NCI-H526 (cell line): ENCODE results near the gene OR10W1.
A peak's percentile ranks its signal among the peaks of the same experiment; 100 is the strongest.

Experiments used
- DNase-seq, 2 experiments: peaks; one replicate each; lab custom pipeline; 2025; lab: John Stamatoyannopoulos, UW

The OR10W1 gene, protein sequence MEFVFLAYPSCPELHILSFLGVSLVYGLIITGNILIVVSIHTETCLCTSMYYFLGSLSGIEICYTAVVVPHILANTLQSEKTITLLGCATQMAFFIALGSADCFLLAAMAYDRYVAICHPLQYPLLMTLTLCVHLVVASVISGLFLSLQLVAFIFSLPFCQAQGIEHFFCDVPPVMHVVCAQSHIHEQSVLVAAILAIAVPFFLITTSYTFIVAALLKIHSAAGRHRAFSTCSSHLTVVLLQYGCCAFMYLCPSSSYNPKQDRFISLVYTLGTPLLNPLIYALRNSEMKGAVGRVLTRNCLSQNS

DNA sequence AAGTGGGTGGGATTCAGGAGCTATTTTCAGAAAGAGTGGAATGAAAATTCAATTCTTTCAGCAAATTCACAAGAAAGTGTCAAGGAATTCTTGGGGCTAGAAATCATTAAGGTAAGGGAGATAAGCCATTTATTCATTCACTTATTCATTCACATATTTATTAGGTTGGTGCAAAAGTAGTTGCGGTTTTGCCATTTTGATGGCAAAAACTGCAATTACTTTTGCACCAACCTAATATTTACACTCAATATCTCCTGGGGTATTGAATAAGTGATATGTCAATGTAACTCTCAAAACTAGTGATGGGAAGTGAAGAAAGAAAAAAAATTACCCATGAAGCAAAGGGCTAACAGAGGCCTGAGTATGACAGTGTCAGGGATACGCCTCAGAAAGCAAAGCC, at the start of gene OR10W1:
OR10W1 (minus strand) TSS at position 119 of the 400 bp plus-strand sequence. CDS start 402 bp downstream, outside the sequence.
- DNase-seq: no peak

DNA sequence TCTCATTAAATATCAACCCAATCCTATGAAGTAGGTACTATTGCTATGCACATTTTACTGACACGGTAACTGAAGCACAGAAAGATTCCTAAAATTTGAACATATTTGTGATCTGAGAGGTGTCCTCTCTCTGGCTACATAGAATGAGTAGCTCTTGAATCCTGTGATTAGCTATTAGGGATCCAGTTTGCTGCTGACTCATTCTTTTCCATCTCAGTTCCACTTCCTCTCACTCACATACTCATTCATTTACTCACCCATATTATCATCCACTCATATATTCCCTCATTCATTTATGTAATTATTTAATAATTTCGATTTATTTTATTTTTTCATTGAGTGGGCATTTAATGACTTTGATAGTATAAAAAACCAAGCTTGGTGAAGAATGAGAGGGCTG, 48.1 kb upstream of the OR10W1 start:
- no peak for DNase-seq

DNA sequence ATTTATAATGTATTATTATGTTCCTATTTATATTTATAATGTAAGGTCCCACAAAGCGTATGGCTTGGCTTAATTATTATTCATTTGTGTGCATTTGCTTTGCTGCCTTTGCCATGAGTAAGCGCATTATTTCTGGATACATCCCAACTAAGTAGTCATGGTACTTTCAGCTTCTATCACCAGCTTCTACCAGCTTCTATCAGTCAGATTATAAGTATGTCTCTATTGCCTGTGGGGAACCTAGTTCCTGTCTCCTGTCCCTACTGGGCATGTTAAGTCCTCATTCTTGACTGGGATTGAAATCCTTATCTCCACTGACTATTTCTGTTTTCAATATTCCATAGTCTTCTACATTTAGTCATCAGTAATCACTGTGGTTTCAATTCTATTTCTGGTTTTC, 33.5 kb upstream of the OR10W1 start:
- DNase-seq: no peak

DNA sequence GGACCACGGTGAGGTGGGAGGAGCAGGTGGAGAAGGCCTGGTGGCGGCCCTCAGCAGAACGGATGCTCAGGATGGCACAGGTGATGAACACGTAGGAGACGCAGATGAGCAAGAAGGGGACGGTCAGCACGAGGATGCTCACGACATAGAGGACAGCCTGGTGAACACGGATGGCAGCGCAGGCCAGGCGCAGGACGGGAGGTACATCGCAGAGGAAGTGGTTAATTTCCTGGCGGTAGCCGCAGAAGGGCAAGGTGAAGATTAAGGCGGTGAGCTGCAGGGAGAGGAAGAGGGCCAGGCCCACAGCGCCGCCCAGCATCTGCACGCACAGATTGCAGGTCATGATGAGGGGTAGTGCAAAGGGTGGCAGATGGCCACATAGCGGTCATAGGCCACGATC, 24.0 kb upstream of the OR10W1 start:
- DNase-seq: no peak

DNA sequence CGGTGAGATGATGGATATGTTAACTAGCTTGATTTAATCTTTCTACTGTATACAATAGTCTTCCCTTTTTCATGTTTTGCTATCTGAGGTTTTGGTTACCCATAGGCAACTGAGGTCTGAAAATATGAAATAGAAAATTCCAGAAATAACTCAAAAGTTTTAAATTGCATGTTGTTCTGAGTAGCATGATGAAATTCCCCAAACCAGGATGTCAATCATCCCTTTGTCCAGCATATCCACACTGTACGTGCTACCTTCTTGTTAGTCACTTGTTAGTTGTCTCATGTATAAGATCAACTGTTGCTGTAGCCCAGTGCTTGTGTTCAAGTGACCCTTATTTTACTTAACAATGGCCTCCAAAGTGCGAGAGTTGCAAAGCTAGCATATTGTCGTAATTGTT, 21.2 kb upstream of the OR10W1 start:
- no peak for DNase-seq

DNA sequence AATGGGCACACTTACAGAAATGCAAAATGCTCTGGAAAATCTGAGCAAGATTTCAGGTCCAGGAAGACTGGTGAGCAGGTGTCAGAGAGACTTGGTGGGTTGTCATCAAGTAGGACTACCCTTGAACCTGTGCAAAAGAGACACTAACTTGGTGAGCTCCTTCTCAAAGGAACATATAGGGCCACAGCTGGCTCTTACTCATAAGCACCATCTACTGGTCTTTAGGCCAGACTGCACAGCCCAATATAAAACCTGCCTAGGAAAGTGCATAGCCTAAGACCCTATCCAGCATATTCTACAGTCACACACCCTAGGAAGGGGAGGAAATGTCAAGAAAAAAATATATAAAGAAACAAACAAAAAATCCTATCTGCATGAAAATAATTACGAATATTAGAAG, 18.2 kb upstream of the OR10W1 start:
- peak; percentile 29 to 69 for DNase-seq

DNA sequence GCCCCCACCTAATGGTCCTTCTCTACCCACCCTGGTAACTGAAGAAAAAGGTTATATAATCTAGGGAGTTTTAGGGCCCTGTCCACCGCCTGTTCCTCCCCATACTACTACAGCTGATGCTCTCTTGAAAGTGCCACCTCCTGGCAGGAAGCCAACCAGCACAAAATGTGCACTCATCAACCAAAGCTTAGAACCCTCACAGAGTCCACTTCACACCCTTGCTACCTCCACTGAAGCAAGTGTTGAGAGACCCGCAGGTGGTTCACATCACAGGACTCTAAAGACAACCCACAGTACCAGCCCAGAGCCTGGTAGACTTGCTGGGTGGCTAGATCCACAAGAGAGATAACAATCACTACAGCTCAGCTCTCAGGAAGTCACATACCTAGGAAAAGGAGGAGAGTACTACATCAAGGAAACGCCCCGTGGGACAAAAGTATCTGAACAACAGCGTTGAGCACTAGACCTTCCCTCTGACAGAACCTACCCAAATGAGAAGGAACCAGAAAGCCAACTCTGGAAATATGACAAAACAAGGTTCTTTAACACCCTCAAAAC, 17.5 kb upstream of the OR10W1 start:
- no peak for DNase-seq

DNA sequence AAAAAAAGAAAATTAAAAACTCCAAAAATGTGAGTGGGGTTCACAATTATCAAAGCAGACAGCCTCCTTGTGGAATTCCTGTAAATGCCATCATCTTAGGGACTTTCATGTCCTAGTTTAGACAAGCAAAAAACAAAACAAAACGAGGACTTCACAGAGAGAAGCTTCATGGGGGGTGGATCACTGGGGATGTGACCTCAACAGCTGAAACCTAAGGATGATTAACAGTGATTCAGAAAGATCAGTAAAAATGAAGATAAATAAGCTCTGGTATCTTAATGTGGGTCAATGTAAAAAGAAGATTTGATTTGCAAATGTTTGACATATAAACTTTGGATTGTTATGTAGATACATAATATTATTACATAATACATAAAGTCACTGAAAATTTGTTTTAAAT, 8.1 kb upstream of the OR10W1 start:
- DNase-seq: no peak

DNA sequence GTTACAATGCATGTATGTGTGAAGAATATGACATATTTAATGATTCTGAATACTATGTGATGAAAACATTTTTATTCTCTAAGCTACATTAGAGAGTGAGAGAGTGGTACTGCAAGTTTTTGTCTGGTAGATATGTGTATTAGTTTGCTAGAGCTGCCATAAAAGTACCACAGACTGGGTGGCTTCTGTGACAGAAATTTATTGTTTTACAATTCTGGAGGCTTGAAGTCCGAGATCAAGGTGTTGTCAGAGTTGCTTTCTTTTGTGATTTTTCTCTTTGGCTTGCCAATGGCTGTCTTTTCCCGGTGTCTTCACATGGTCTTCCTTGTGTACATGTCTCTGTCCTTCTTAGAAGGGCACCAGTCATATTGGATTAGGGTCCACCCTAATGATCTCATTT, 6.9 kb upstream of the OR10W1 start:
- DNase-seq: no peak

DNA sequence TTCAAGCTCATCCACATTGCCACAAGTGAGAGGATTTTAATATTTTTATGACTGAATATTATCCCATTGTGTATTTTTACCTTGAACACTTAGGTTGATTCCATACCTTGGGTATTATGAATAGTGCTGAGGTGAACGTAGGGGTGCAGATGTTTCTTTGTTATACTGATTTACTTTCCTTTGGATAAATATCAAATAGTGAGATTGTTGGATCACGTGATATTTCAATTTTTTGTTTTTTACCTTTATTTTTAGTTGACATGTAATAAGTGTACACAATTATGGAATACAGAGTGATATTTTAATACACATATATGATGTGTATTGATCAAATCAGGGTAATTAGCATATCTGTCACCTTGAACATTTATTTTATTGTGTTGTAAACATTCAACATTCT, 8.1 kb downstream of the OR10W1 start:
- no peak for DNase-seq

DNA sequence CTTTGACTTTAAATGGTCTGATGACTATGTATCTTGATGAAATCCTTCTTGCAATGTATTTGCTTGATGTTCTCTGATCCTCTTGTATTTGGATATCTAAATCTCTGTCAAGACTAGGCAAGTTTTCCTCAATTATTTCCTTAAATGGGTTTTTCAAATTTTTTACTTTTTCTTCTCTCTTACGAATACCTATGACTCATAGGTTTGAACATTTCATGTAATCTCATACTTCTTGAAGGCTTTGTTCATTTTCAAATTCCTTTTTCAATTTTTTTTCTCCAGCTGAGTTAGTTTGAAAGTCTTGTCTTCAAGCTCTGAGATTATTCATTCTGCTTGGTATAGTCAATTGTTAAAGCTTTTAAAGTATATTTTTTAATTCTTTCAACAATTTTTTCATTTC, 13.1 kb downstream of the OR10W1 start:
- DNase-seq: no peak

DNA sequence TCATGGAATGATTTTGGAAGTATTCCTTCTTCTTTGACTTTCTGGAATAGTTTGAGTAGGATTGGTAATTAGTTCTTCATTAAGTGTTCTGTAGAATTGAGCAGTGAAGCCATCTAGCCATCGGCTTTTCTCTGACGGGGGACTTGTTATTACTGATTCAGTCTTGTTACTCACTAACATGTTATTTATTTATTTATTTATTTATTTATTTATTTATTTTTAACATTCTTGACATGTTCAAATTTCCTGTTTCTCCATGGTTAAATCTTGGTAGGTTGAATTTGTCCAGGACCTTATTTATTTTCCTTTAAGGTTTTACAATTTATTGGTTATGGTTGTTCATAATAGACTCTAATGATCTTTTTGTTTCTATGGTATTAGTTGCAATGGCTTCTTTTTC, 24.1 kb downstream of the OR10W1 start:
- DNase-seq: no peak

DNA sequence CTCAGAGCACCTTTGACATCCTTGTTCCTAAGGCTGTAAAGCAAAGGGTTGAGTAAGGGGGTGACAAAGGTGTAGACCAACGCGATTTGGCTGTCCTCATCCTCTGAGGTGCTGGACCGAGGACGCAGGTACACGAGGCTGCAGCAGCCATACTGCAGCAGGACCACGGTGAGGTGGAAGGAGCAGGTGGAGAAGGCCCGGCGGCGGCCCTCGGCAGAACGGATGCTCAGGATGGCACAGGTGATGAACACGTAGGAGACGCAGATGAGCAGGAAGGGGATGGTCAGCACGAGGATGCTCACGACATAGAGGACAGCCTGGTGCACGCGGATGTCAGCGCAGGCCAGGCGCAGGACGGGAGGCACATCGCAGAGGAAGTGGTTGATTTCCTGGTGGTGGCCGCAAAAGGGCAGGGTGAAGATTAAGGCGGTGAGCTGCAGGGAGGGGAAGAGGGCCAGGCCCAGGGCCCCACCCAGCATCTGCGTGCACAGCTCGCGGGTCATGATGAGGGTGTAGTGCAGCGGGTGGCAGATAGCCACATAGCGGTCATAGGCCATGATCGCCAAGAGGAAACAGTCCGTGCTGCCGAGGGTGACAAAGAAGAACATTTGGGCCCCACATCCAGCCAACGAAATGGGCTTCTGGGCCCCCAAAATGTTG, 40.0 kb downstream of the OR10W1 start:
- DNase-seq: no peak

DNA sequence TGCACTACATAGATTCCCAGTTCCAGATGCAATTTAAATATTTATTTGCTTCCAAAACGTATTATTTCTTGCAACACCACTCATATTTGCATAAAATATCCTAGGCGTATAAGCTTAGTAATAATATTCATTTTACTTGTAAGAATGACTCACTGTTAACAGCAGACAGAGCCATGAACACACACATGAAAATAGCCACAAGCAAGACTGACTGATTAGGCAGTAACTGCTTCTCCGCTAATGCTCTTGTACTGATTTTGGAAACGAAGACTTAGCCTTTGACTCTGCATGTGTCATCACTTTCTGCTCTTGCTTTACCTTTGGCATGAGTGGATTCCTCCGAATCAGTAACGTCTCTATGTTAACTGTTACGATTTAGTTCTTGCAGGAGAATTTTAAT, 45.3 kb downstream of the OR10W1 start:
- DNase-seq: peak; percentile 65 to 87
